K562 (cell line): ENCODE results near the gene ILF3.

Experiments
- BHLHE40 ChIP-seq: IDR thresholded peaks from 2 replicates; pipeline ENCODE4 v1.6.1; 2011; ENCODE audit warnings: low read length, improper control_type of control experiment
- CEBPG ChIP-seq, 3 experiments: fragments of 200-800 bp in 1 of 3; sonication (Bioruptor generic) in 1 of 3; sonication (generic) in 1 of 3; formaldehyde crosslinking in 1 of 3; IDR thresholded peaks in 2 of 3; conservative IDR thresholded peaks in 1 of 3; 2 replicates each; pipeline versions ENCODE4 v1.6.1 to v1.8.0; 2016 to 2022; ENCODE audit warnings: missing compliant biosample characterization in 2 of 3, missing genetic modification characterization in 2 of 3, mild to moderate bottlenecking in 1 of 3, missing genetic modification reagents in 1 of 3
- CREB1 ChIP-seq, 2 experiments: sonication (generic) in 1 of 2; formaldehyde crosslinking in 1 of 2; IDR thresholded peaks; 2 replicates each; pipeline versions ENCODE4 v1.6.1 to v1.8.0; 2012 to 2022; ENCODE audit warnings: inconsistent platforms in 1 of 2, mild to moderate bottlenecking in 1 of 2, missing genetic modification reagents in 1 of 2, moderate library complexity in 1 of 2
- JUND ChIP-seq, 2 experiments: IDR thresholded peaks; 2 replicates in 1 of 2; 3 replicates in 1 of 2; pipeline ENCODE4 v1.6.1; 2011; ENCODE audit warnings: borderline replicate concordance in 2 of 2, low read depth in 2 of 2, low read length in 2 of 2, improper control_type of control experiment in 1 of 2, missing biosample characterization in 1 of 2, missing genetic modification characterization in 1 of 2, missing genetic modification reagents in 1 of 2
- MYC ChIP-seq, 2 experiments: fragments of 250-450 bp in 1 of 2; sonication (Bioruptor Pico) in 1 of 2; IDR thresholded peaks; 2 replicates each; pipeline versions ENCODE4 v1.5.1 to v1.6.1; 2012 to 2021; ENCODE audit warnings: low read depth in 2 of 2, borderline replicate concordance in 1 of 2, improper control_type of control experiment in 1 of 2, low read length in 1 of 2, mild to moderate bottlenecking in 1 of 2, moderate library complexity in 1 of 2
- NFE2L1 ChIP-seq: fragments of 450-650 bp; IDR thresholded peaks from 2 replicates; pipeline ENCODE4 v1.6.1; 2016; ENCODE audit warnings: missing genetic modification characterization, low read depth, mild to moderate bottlenecking, missing compliant biosample characterization, moderate library complexity, borderline replicate concordance
- POLR2A ChIP-seq: fragments of 450-650 bp; conservative IDR thresholded peaks from 2 replicates; pipeline ENCODE4 v1.6.1; 2016
- SRF ChIP-seq, 2 experiments: fragments of 250-450, 450-650 bp in 1 of 2; sonication (Bioruptor Pico) in 1 of 2; sonication (generic) in 1 of 2; formaldehyde crosslinking; IDR thresholded peaks; 2 replicates each; pipeline versions ENCODE4 v1.5.0 to v1.5.1; 2020 to 2022; ENCODE audit warnings: mild to moderate bottlenecking in 1 of 2, missing genetic modification reagents in 1 of 2
- TF ChIP-seq, protein P1 (sequence below), 3 experiments: IDR thresholded peaks in 2 of 3; conservative IDR thresholded peaks in 1 of 3; 2 replicates each; pipeline ENCODE4 v1.5.1; 2011 to 2012; ENCODE audit warnings: low read length in 3 of 3, mild to moderate bottlenecking in 3 of 3, control low read depth in 2 of 3, improper control_type of control experiment in 1 of 3, inconsistent platforms in 1 of 3, low read depth in 1 of 3, mixed read lengths in 1 of 3, moderate library complexity in 1 of 3; ENCODE audit not compliant: insufficient read depth in 2 of 3
- TF ChIP-seq, protein P2 (sequence below): fragments of 250-450 bp; sonication (Bioruptor Pico); IDR thresholded peaks from 2 replicates; pipeline ENCODE4 v1.4.0; 2020; ENCODE audit warnings: mild to moderate bottlenecking

DNA sequence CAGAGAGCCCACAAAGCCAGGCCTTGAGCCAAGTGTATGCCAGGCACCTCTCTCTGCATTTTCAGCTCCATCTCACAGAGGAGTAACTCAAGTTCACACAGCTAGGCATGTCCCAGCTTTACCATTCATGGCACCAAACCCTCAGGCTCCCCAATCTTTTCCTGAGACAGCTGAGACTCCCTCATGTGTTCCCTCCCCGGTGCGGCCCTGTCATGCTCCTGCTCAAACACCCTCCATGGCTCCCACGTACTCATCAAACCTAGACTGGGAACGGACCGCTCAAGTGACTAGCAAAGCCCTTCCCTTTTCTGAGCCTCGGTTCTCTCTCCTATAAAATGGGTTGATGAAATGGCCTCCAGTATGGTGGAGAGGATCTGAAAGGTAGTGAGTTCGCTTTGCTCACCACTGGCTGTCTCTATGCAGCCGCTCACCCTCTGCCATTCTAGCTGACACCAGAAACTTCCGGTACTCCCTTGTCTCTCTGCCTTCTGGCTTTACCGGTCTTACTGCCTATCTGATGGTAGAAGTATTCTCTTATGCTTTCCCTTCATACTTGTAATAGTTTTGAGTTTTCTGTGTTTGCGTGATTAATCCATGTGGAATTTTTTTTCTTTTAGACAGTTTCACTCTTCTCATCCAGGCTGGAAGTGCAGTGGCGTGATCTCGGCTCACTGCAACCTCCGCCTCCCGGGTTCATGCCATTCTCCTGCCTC, 36.6 kb upstream of the ILF3 start:
- TF ChIP-seq SRF (CRISPR knock-in tag; IDR thresholded peaks at IDR 0.05), result no peak
- no peak for TF ChIP-seq JUND (IDR thresholded peaks at IDR 0.05; ENCODE audit: borderline replicate concordance, low read depth, low read length)
- TF ChIP-seq JUND (tag; IDR thresholded peaks at IDR 0.05; ENCODE audit: borderline replicate concordance, low read depth, low read length), result peak; percentile 20; the same call in 1 of the 3 replicates
- TF ChIP-seq POLR2A, result no peak
- TF ChIP-seq MYC (IDR thresholded peaks at IDR 0.05; ENCODE audit: low read depth, low read length), result no peak
- TF ChIP-seq MYC (CRISPR knock-in tag; IDR thresholded peaks at IDR 0.05; ENCODE audit: borderline replicate concordance, low read depth), result no peak
- no peak for TF ChIP-seq CEBPG (CRISPR knock-in tag; IDR thresholded peaks at IDR 0.05)
- TF ChIP-seq CEBPG (tag; conservative IDR thresholded peaks at IDR 0.05 in 1 of 2, IDR thresholded peaks at IDR 0.05 in 1 of 2), result no peak
- no peak for TF ChIP-seq CREB1 (IDR thresholded peaks at IDR 0.05)
- no peak for TF ChIP-seq CREB1 (CRISPR knock-in tag; IDR thresholded peaks at IDR 0.05)
- TF ChIP-seq NFE2L1 (tag), result no peak
- no peak for TF ChIP-seq BHLHE40
- TF ChIP-seq, protein P1, sequence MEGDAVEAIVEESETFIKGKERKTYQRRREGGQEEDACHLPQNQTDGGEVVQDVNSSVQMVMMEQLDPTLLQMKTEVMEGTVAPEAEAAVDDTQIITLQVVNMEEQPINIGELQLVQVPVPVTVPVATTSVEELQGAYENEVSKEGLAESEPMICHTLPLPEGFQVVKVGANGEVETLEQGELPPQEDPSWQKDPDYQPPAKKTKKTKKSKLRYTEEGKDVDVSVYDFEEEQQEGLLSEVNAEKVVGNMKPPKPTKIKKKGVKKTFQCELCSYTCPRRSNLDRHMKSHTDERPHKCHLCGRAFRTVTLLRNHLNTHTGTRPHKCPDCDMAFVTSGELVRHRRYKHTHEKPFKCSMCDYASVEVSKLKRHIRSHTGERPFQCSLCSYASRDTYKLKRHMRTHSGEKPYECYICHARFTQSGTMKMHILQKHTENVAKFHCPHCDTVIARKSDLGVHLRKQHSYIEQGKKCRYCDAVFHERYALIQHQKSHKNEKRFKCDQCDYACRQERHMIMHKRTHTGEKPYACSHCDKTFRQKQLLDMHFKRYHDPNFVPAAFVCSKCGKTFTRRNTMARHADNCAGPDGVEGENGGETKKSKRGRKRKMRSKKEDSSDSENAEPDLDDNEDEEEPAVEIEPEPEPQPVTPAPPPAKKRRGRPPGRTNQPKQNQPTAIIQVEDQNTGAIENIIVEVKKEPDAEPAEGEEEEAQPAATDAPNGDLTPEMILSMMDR (IDR thresholded peaks at IDR 0.05 in 2 of 3, conservative IDR thresholded peaks at IDR 0.05 in 1 of 3; ENCODE audit: insufficient read depth in 2 of 3, low read depth in 1 of 3, low read length in 3 of 3), result no peak
- TF ChIP-seq, protein P2, sequence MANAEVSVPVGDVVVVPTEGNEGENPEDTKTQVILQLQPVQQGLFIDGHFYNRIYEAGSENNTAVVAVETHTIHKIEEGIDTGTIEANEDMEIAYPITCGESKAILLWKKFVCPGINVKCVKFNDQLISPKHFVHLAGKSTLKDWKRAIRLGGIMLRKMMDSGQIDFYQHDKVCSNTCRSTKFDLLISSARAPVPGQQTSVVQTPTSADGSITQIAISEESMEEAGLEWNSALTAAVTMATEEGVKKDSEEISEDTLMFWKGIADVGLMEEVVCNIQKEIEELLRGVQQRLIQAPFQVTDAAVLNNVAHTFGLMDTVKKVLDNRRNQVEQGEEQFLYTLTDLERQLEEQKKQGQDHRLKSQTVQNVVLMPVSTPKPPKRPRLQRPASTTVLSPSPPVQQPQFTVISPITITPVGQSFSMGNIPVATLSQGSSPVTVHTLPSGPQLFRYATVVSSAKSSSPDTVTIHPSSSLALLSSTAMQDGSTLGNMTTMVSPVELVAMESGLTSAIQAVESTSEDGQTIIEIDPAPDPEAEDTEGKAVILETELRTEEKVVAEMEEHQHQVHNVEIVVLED (CRISPR knock-in tag), result no peak
